Large intestine (tissue), 3 donors: ENCODE data around the gene IFRD1. TPM values are rescaled to one million over a fixed set of nuclear protein-coding genes. Genes with fewer than 3 reads are reported as not detected.

Source experiments
- DNase-seq, 2 donors: peaks; one replicate each; pipeline versions ENCODE4 v3.0.0 to v3.0.0-alpha.2; 2013
- H3K27ac ChIP-seq: one replicate; pipeline ENCODE4 v1.5.1; 2013; ENCODE audit warnings: low read length
- H3K27me3 ChIP-seq: 2 replicates; pipeline ENCODE4 v1.6.1; 2013; ENCODE audit warnings: low read length; ENCODE audit not compliant: control insufficient read depth, insufficient read depth
- H3K36me3 ChIP-seq: 2 replicates; pipeline ENCODE4 v1.6.1; 2013; ENCODE audit warnings: low read length; ENCODE audit not compliant: control insufficient read depth, insufficient read depth
- H3K4me1 ChIP-seq: one replicate; pipeline ENCODE4 v1.6.1; 2013; ENCODE audit warnings: low read length; ENCODE audit not compliant: control insufficient read depth, insufficient read depth
- H3K4me3 ChIP-seq: one replicate; pipeline ENCODE4 v1.5.1; 2013; ENCODE audit warnings: low read length
- H3K9me3 ChIP-seq: one replicate; pipeline ENCODE4 v1.6.1; 2013; ENCODE audit warnings: mild to moderate bottlenecking, low read depth, low read length, moderate library complexity; ENCODE audit not compliant: control insufficient read depth
- WGBS: methylation state at CpG from one replicate; pipeline ENCODE4 v1.1.5; 2013; ENCODE audit warnings: low lambda C conversion rate; ENCODE audit not compliant: insufficient coverage; 5-methylcytosine and 5-hydroxymethylcytosine counted together
- polyA plus RNA-seq: library from polyadenylated mRNA; unstranded; fragments of 120-200 nt; gene quantifications from one replicate; pipeline ENCODE4 v1.2.1, GENCODE V29; 2013

The IFRD1 gene
- polyA plus RNA-seq, 1 donor: 51.0 TPM

DNA sequence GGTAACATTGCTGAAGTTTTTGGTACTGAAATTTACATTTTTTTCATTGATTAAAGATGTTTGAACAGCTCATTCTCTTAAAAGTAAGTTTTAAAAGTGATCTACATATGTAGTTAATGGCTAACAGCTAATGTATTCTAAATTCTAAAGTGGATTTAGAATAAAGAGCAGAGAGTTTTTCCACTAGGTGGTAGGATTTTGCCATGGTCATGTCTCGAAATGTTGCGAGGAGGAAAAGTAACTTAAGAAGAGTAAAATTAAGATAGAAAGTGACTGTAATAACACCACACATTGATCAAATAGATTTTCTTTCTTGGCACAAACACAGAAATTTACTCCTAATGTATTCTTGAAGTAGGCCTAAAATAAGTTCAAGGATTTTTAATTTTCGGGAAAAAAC lies 50.4 kb downstream of the IFRD1 start:
- 100% methylated on average over 2 of the region's 3 CpGs for WGBS
- Histone ChIP-seq H3K36me3 (no peaks in the 10 kb centered on the region), H3K4me1 (peaks cover 4% of the 10 kb centered on the region), H3K4me3 (no peak overlapping the region), H3K27ac (no peak overlapping the region), H3K27me3 (no peaks in the 10 kb centered on the region), H3K9me3 (no peaks in the 10 kb centered on the region)
- no peak for DNase-seq

DNA sequence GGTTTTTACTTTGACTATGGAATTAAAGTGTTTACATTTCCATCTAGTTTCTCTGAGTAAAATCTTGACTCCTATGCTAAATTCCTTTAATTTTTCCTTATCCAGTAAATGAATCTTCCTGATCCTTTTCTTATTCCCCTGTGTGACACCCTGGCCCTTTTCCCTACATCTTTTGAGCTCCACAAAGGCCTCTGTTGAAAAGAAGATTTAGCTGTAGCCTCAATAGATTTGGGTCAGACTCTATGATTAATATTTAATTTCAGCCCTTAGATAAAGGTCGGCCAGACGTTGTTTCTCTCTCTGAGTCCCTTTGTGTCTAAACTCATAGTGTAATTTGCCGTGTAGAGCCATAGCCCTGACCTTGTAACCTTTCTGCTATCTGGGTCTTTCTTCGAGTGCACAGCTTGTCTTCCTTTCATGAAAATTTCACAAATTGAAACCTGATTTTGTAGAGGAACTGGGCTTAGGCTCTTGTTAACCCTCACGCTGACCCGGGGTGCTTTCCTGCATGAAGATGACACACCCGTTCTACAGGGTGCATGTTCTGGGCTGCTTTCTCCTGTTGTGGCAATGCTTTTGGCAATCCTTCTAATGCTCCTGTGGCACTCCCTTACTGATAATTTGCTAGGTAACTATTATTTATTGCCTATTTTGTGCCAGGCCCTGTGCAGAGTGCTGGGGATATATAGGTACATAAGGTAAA lies 51.7 kb downstream of the IFRD1 start:
- H3K36me3 ChIP-seq: no peaks in the 10 kb centered on the region
- H3K9me3 ChIP-seq: no peaks in the 10 kb centered on the region
- DNase-seq: peak in 1 of 2 donors; percentile 17
- 30% methylated on average over 2 of the region's 7 CpGs for WGBS
- peaks cover 5% of the 10 kb centered on the region for H3K4me1 ChIP-seq
- H3K4me3 ChIP-seq: no peak overlapping the region
- H3K27me3 ChIP-seq: no peaks in the 10 kb centered on the region
- no peak overlapping the region for H3K27ac ChIP-seq

DNA sequence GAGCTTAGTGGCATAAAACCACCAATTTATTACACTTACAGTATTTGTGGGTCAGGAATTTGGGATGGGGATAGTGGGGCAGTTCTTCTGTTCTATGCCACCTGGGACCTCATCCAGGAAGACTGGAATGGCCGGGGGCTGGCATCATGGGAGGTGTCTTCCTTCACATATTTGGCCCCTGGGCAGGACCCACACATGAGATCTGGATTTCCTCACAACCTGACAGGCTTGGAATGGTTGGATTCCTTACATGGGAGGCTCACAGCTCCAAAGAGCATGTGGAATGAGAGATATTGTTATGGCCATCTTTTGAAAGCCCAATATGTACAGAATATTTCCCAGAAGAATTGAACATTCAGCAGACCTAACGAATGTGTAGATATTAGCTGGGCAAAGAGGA lies 52.4 kb downstream of the IFRD1 start:
- no peaks in the 10 kb centered on the region for H3K27me3 ChIP-seq
- 91% methylated on average over 1 of the region's 2 CpGs for WGBS

DNA sequence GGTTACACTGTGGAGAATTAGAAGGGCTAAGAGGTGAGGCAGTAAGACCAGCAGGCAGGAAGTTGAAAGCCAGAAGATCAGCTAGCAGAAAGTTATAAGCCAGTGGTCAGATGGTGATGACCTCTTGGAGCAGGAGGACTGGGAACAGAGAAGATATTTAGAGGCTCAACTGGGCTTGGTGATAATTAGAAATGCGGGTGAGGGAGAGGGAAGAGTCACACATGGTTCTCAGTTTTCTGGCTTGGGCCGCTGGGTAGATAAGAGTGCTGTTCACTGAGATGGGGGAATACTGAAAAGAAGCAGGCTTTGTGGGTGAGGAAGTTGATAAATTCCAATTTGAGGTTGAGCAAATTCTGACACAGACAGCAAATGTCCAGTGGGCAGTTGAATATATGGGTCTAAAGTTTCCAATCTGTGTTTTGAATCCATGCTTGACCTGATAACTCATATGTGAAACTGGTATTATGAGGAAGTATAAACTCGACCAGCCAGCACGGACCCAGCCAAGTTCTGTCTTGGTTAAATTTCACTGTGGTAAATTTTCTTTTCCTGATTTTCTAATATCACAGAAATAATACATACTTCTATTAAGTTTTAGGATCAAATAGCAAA lies 53.2 kb downstream of the IFRD1 start:
- no peak overlapping the region for H3K27ac ChIP-seq

More for the DNA sequence above, 52.4 kb downstream of the IFRD1 start:
- no peaks in the 10 kb centered on the region for H3K36me3 ChIP-seq
- H3K27ac ChIP-seq: no peak overlapping the region
- peaks cover 5% of the 10 kb centered on the region for H3K4me1 ChIP-seq
- no peak overlapping the region for H3K4me3 ChIP-seq
- DNase-seq: no peak
- no peaks in the 10 kb centered on the region for H3K9me3 ChIP-seq

DNA sequence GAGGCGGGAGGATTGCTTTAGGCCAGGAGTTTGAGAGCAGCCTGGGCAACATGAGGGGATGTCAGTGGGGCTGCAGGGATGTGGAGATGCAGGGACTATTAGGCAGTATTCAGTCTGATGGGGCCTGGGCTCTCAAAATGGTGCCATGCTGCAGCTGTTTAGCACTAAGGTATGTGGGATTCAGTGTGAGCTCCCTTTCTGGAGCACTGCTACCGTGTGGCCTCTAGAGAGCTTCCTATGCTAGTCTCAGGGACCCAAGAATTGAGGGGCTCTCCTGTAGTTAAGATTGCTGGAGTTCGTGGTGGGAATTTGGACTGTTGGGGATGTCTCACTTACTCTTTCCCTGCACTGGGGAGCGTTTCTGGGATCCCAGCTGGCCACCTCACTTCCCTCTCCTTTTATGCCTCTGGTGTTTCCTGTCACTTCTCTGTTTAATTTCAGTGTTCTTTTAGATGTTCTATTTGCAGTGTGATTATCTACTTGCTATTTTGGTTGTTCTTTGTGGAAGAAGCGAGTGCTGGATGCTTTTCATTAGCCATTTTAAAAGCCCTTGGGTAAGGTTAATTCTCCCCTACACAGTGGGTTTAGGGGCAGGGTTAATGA lies 53.9 kb downstream of the IFRD1 start:
- no peaks in the 10 kb centered on the region for H3K27me3 ChIP-seq
- no peak overlapping the region for H3K4me3 ChIP-seq
- WGBS: no CpG with 5 or more reads among the region's 5 CpGs
- H3K9me3 ChIP-seq: no peaks in the 10 kb centered on the region
- no peak for DNase-seq
- no peak overlapping the region for H3K27ac ChIP-seq
- H3K4me1 ChIP-seq: peaks cover 5% of the 10 kb centered on the region
- H3K36me3 ChIP-seq: no peaks in the 10 kb centered on the region

More for the DNA sequence above, 53.2 kb downstream of the IFRD1 start:
- Histone ChIP-seq H3K36me3 (no peaks in the 10 kb centered on the region), H3K4me3 (no peak overlapping the region), H3K4me1 (peaks cover 5% of the 10 kb centered on the region), H3K9me3 (no peaks in the 10 kb centered on the region), H3K27me3 (no peaks in the 10 kb centered on the region)
- no peak for DNase-seq
- WGBS: 100% methylated on average over 1 of the region's 4 CpGs

DNA sequence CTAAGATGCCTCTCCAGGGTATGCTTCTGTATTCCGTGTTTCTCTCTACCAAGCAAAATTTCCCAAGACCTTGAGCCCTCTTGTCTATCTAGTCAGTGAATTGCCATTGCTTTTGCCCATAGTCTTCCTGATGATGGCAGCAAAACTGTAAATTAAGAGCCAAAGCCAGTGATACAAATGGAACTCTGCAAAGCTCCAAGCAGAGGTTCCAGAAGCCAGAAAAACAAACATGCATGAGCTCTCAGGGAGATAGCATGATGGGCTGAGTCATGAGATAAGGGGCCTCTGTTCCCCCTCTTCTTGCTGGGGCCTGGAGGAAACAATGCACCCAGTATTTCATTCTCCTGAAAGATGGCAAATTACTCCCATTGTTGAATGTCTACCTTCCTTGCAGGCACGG lies 55.2 kb downstream of the IFRD1 start:
- Histone ChIP-seq H3K9me3 (no peaks in the 10 kb centered on the region), H3K36me3 (no peaks in the 10 kb centered on the region), H3K4me1 (peaks cover 5% of the 10 kb centered on the region), H3K27me3 (no peaks in the 10 kb centered on the region), H3K27ac (no peak overlapping the region), H3K4me3 (no peak overlapping the region)
- no CpG with 5 or more reads among the region's 2 CpGs for WGBS
- DNase-seq: peak in 1 of 2 donors; percentile 54

DNA sequence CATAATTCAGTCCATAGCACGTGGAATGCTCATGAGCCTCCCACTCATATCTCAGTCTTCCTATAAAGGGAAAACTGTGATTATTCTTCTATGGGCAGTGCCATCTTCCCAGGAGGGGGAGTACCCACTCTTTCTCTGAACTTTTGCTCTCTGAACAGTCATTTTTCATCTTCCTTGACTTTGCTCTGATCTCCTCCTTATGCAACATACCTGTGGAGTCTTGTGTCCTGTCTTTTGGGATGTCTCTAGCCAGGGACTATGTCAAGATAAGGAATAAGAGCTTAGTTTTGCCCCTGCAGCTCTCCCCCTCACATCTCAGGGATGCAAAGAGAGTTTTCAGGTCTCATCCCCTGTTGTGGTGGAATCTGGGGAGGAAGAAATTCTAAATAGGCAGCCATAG lies 58.1 kb downstream of the IFRD1 start:
- Histone ChIP-seq H3K27ac (no peak overlapping the region), H3K36me3 (no peaks in the 10 kb centered on the region), H3K9me3 (no peaks in the 10 kb centered on the region), H3K27me3 (no peaks in the 10 kb centered on the region), H3K4me1 (peaks cover 5% of the 10 kb centered on the region), H3K4me3 (no peak overlapping the region)
- whole genome bisulfite sequencing: no CpG with 5 or more reads among the region's 1 CpG
- DNase-seq: no peak

DNA sequence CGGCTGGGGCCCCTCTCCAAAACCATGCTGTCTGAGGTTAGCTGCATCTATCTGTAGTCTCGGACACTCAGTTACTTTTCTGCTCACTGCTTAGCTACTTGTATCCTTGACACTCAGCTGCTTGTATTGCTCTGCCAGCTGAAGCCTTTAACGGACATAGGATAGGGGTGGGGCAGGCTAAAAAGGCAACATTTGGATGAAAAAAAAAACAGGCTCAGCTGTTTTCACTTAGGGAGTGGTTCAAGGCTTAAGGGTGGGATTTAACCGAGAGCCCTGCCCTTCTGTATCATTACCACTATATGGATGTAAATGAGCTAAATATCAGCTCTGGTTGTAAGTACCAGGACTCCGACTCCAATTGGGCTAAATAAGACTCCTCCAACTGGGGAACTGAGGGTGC lies 59.1 kb downstream of the IFRD1 start:
- Histone ChIP-seq H3K36me3 (no peaks in the 10 kb centered on the region), H3K27me3 (no peaks in the 10 kb centered on the region), H3K4me3 (no peak overlapping the region), H3K27ac (no peak overlapping the region), H3K4me1 (peaks cover 5% of the 10 kb centered on the region), H3K9me3 (no peaks in the 10 kb centered on the region)
- WGBS: 60% methylated on average over 1 of the region's 5 CpGs
- DNase-seq: no peak

DNA sequence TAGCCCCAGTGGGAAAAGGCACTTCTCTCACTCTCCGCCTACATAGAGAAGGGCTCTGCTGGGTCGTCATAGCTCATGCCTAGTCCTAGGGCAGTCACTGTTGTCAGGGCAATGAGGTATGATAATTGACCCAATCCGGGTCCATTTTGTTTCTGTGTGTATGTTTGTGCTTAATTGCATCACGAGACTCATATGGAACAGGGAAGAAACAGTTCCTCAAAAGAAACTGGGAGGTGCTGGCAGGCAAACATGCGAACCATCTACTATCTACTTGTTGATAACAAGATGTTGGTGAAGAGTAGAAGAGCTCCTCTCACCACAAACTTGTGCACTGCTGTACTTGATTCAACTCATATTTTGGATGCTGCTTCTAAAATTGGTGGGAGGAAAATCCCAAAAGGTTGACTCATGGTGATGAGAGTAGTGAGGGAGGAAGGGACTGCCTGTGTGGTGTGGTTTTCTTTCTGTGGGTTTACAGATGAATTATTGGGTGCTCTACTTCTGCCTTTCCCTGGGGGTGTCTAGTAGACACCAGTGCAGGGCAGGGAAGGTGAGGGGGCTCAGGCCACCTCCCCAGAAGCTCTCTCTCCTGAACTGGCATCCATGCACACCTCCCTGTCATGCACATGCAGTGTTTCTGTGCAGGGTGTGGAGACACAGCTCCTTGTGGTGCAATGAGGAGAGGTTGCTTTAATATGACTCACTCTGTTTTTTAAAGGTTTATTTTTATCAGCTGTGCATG lies 59.9 kb downstream of the IFRD1 start:
- Histone ChIP-seq H3K9me3 (no peaks in the 10 kb centered on the region), H3K4me1 (peaks cover 5% of the 10 kb centered on the region), H3K27ac (no peak overlapping the region), H3K27me3 (no peaks in the 10 kb centered on the region), H3K4me3 (no peak overlapping the region), H3K36me3 (no peaks in the 10 kb centered on the region)
- no CpG with 5 or more reads among the region's 5 CpGs for WGBS
- no peak for DNase-seq

DNA sequence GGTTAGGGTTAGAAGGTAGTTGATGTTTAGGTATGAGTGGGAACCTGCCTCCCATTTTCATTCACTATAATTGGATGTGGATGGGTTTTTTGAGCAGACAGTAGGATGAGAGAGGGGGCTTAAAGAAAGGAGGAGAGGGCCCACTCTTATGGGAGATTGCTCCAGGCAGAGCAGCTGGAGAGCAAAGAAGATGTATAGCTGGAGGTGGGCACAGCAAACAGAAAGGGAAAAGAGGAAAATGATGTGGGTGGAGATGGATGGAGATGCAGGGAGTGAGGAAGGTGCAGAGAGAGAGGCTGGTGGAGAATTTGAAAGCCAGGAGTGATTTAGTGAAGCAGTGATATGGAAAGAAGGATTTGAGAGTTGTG lies 60.5 kb downstream of the IFRD1 start:
- H3K4me1 ChIP-seq: peaks cover under 1% of the 10 kb centered on the region
- no peak overlapping the region for H3K27ac ChIP-seq
- H3K27me3 ChIP-seq: no peaks in the 10 kb centered on the region
- no peaks in the 10 kb centered on the region for H3K9me3 ChIP-seq
- H3K4me3 ChIP-seq: no peak overlapping the region
- H3K36me3 ChIP-seq: no peaks in the 10 kb centered on the region
- no peak for DNase-seq
